Stimulated activated CD4-positive, alpha-beta T cell treated with anti-CD3 and anti-CD28 coated beads, Interleukin-1b, Interleukin-23, amount 100 ng/mL, for 24 hours (primary cell): Measurements from ENCODE around the gene IRF2BP2.

ENCODE experiments used
- DNase-seq, 4 experiments: peaks; one replicate each; pipeline ENCODE4 v3.0.0-alpha.2; 2020; ENCODE audit warnings: low read depth in 4 of 4, low spot score in 1 of 4

The IRF2BP2 gene

DNA sequence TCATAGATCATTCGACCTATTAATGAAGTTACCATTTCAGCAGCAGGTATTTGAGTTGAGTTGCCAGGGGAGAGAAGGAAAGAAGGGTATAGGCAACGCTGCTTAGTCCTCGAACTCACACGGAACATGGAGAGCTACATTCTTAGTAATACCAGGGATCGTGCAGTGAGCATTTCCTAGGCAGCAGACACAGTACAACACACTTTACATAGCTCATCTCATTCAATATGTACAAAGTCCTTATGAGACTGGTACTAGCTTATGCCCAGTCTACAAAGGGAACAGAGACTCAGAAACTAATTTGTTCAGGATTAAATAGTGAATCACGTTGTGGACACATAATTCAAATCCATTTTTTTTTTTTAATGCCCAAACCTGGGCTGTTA is 25.6 kb downstream of the IRF2BP2 start:
- DNase-seq: no peak

GRCh38 chr1:234583755-234584419 is 26.1 kb downstream of the IRF2BP2 start:
- DNase-seq: no peak

DNA sequence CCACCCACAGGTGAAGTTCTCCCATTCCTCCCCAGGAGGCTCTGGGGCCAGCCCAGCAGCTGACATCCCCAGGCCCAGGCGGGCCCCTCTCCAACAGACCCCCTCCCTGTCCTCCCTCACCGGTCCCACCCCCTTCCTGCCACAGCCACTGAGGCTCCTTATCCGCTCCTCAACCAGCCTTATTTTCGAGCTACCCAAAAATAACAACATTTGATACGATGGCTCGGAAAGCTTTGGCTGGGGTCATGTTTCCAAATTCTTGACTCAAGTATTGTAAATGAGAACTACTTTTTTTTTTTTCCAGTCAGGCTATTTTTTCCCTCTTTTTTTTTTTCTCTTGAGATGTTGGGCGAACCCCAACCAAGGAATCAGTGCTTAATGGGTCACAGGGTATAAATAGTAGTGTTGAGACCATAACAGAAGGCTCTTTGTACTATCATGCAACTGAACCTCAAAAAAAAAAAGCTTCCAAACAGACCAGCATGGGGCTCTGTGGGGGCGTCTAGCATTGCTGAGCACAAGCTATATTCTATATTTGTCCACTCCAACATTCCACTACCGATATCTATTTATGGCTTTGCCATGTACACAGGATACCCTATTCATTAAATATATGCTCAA is 27.2 kb downstream of the IRF2BP2 start:
- DNase-seq: no peak

- no peak for DNase-seq
Measured at GRCh38 chr1:234582186-234582585, 27.8 kb downstream of the IRF2BP2 start.

- no peak for DNase-seq
Measured at GRCh38 chr1:234581063-234581714, 28.8 kb downstream of the IRF2BP2 start.

- DNase-seq: no peak
Measured at GRCh38 chr1:234579967-234580366, 30.0 kb downstream of the IRF2BP2 start.

- DNase-seq: no peak
Measured at GRCh38 chr1:234578735-234579134, 31.2 kb downstream of the IRF2BP2 start.

GRCh38 chr1:234578087-234578486 is 31.9 kb downstream of the IRF2BP2 start:
- DNase-seq: no peak

- no peak for DNase-seq
Measured at GRCh38 chr1:234573711-234574299, 36.2 kb downstream of the IRF2BP2 start.

- DNase-seq: no peak
Measured at GRCh38 chr1:234572966-234573365, 37.0 kb downstream of the IRF2BP2 start.

GRCh38 chr1:234571702-234572101 is 38.3 kb downstream of the IRF2BP2 start:
- no peak for DNase-seq

GRCh38 chr1:234570329-234571120 is 39.5 kb downstream of the IRF2BP2 start:
- no peak for DNase-seq

DNA sequence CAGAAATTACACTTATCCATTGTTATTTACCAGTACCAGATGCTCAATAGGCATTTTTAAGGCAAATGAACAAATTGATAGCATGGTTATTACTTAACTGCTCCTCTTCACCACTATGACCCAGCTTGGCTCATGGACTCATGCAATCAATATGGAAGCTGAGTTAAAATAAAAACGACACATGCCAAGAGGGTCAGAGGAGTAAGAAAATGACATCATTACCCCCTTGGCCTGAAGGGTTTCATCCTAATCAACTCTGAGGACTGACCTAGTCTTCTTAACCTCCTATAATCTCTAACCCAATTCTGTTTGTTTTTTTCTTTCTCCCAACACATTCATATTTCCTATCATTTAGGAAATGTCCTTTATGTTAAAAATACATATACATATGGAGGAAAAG is 41.6 kb downstream of the IRF2BP2 start:
- no peak for DNase-seq

DNA sequence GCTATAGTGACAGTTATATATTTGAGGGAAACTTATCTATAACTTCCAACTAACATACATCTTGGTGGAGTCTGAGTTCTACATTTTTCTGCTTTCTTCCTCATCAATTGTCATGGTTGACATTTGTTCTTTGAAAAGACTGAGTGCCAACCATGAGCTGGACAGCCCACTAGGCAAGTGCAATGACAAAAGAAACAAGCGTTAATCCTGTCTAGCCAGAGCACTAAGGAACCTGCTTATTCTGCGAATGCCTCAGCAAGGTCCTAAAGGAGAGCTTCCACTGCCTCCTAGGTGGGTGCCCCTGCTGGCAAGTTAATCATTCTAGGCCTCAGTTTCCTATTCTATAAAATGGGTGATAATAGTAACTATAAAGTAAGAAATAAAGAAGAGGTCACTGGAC is 44.8 kb downstream of the IRF2BP2 start:
- DNase-seq: no peak

DNA sequence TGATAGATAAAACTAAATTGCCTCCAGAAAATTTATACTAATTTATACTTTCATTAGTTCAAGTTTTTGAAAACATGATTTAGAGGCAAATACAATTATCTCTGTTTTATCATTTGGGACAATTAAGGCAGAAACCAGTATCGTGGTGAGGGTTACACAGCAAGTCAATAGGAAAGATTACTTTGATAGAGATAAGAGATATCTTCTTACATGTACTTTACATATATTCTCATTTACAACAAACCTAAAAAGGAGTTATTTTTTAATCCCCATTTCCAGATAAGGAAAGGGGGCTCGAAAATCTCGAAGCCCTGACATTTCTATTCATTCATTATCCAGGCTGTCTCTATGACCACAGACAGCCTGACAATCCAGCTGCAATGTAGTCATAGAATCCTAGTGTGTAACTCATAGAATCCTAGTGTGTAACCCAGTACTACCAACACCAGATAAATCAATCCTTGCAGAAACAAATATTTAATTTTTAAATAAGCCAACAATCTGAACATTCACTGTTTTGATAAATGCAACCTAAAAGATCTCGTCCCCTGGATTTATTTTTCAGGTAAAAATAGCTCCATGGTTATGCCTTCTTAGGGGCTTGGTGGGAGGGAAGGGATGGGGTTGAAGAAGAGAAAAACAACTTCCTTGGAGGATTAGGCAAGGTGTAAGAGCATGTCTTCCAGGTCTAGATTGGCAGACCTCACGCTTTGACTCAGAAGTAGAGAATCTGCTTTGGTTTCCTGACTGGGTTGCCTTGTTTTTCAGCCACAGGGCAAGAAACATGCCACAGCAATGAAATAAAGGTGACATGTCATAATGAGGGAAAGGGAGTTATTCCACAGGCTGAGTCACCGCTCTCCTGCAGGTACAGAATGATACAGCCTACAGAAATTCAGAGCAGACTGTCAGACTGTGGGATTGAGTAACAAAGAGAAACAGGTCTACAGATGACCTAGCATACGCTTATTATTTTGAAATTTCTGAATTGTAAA is 45.6 kb downstream of the IRF2BP2 start:
- DNase-seq: peak in 1 of 4 experiments; percentile 4

GRCh38 chr1:234562334-234562733 is 47.6 kb downstream of the IRF2BP2 start:
- DNase-seq: no peak

GRCh38 chr1:234561319-234561718 is 48.7 kb downstream of the IRF2BP2 start:
- DNase-seq: no peak

- no peak for DNase-seq
Measured at GRCh38 chr1:234559902-234560676, 49.9 kb downstream of the IRF2BP2 start.

- no peak for DNase-seq
Measured at GRCh38 chr1:234559152-234559901, 50.7 kb downstream of the IRF2BP2 start.
